HL-60 (cell line): ENCODE data around the gene TIMM29.
"Not testable (repeated sequence)": the region's sequence is repeated elsewhere in the genome, so short reads cannot be mapped to it uniquely, and the experiment has no call there.

Experiments
- GABPA ChIP-seq: IDR thresholded peaks from 2 replicates; pipeline ENCODE4 v1.6.1; 2012; ENCODE audit warnings: low read depth
- POLR2AphosphoS5 ChIP-seq: IDR thresholded peaks from 2 replicates; pipeline ENCODE4 v1.6.1; 2012; ENCODE audit warnings: low read depth
- REST ChIP-seq: IDR thresholded peaks from 2 replicates; pipeline ENCODE4 v1.6.1; 2012; ENCODE audit warnings: low read depth; ENCODE audit not compliant: insufficient replicate concordance
- SPI1 ChIP-seq: IDR thresholded peaks from 2 replicates; pipeline ENCODE4 v1.6.1; 2012; ENCODE audit warnings: low read depth, mild to moderate bottlenecking, borderline replicate concordance
- TF ChIP-seq, protein P1 (sequence below): IDR thresholded peaks from one replicate; pipeline ENCODE4 v1.5.1; 2011; ENCODE audit warnings: low read length, control low read depth, inconsistent platforms; ENCODE audit not compliant: insufficient read depth

DNA sequence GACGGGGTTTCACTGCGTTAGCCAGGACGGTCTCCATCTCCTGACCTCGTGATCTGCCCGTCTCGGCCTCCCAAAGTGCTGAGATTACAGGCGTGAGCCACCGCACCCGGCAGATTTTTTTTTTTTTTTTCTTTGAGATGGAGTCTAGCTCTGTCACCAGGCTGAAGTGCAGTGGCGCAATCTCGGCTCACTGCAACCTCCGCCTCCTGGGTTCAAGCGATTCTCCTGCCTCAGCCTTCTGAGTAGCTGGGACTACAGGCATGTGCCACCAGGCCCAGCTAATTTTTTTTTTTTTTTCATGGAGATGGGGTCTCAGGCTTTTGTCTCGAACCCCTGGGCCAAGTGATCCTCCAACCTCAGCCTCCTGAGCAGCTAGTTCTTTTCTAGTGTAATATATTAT is 13.0 kb downstream of the TIMM29 start:
- TF ChIP-seq, protein P1, sequence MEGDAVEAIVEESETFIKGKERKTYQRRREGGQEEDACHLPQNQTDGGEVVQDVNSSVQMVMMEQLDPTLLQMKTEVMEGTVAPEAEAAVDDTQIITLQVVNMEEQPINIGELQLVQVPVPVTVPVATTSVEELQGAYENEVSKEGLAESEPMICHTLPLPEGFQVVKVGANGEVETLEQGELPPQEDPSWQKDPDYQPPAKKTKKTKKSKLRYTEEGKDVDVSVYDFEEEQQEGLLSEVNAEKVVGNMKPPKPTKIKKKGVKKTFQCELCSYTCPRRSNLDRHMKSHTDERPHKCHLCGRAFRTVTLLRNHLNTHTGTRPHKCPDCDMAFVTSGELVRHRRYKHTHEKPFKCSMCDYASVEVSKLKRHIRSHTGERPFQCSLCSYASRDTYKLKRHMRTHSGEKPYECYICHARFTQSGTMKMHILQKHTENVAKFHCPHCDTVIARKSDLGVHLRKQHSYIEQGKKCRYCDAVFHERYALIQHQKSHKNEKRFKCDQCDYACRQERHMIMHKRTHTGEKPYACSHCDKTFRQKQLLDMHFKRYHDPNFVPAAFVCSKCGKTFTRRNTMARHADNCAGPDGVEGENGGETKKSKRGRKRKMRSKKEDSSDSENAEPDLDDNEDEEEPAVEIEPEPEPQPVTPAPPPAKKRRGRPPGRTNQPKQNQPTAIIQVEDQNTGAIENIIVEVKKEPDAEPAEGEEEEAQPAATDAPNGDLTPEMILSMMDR, result not testable (repeated sequence)
- not testable (repeated sequence) for TF ChIP-seq POLR2AphosphoS5, REST, GABPA, SPI1
